GM21717 (cell line): Measurements from ENCODE around the gene MAP4K1.
"Not testable (repeated sequence)": the region's sequence is repeated elsewhere in the genome, so short reads cannot be mapped to it uniquely, and the experiment has no call there.

Source experiments
- ATAC-seq: cut with Tn5 transposase; IDR thresholded peaks from one replicate; pipeline ENCODE4 v1.9.1; 2021; ENCODE audit warnings: mild to moderate bottlenecking, moderate library complexity; ENCODE audit not compliant: unreplicated experiment

Gene MAP4K1

GRCh38 chr19:38579304-38579703 lies 38.4 kb downstream of the MAP4K1 start:
- ATAC-seq = not testable (repeated sequence)

GRCh38 chr19:38577826-38578225 lies 39.9 kb downstream of the MAP4K1 start:
- ATAC-seq = no peak

GRCh38 chr19:38571682-38572081 lies 46.1 kb downstream of the MAP4K1 start:
- no peak for ATAC-seq

GRCh38 chr19:38569368-38569983 lies 48.3 kb downstream of the MAP4K1 start:
- no peak for ATAC-seq

- no peak for ATAC-seq
Observed at GRCh38 chr19:38565691-38566105, 52.1 kb downstream of the MAP4K1 start.

GRCh38 chr19:38564981-38565690 lies 52.6 kb downstream of the MAP4K1 start:
- ATAC-seq = no peak

GRCh38 chr19:38563475-38563874 lies 54.3 kb downstream of the MAP4K1 start:
- ATAC-seq = no peak

- ATAC-seq = no peak
Observed at GRCh38 chr19:38562096-38562495, 55.7 kb downstream of the MAP4K1 start.

GRCh38 chr19:38561658-38562057 lies 56.1 kb downstream of the MAP4K1 start:
- no peak for ATAC-seq

GRCh38 chr19:38561053-38561606 lies 56.6 kb downstream of the MAP4K1 start:
- no peak for ATAC-seq

GRCh38 chr19:38559428-38560401 lies 58.0 kb downstream of the MAP4K1 start:
- peak; percentile 58 for ATAC-seq

GRCh38 chr19:38558933-38559332 lies 58.8 kb downstream of the MAP4K1 start:
- not testable (repeated sequence) for ATAC-seq

GRCh38 chr19:38557205-38557799 lies 60.5 kb downstream of the MAP4K1 start:
- peak; percentile 35 for ATAC-seq

- no peak for ATAC-seq
Observed at GRCh38 chr19:38556521-38557174, 61.1 kb downstream of the MAP4K1 start.

GRCh38 chr19:38555200-38555599 lies 62.6 kb downstream of the MAP4K1 start:
- no peak for ATAC-seq

- no peak for ATAC-seq
Observed at GRCh38 chr19:38554676-38555141, 63.0 kb downstream of the MAP4K1 start.

GRCh38 chr19:38553239-38553638 lies 64.5 kb downstream of the MAP4K1 start:
- not testable (repeated sequence) for ATAC-seq

GRCh38 chr19:38551450-38551813 lies 66.3 kb downstream of the MAP4K1 start:
- no peak for ATAC-seq

GRCh38 chr19:38550376-38550775 lies 67.4 kb downstream of the MAP4K1 start:
- ATAC-seq = no peak

GRCh38 chr19:38549942-38550341 lies 67.8 kb downstream of the MAP4K1 start:
- ATAC-seq = no peak
